Esophagus squamous epithelium (tissue), 5 donors: ENCODE data around the gene BCL2L13. TPM values are rescaled to one million over a fixed set of nuclear protein-coding genes. Genes with fewer than 3 reads are reported as not detected.

Source experiments
- DNase-seq: peaks from one replicate; lab custom pipeline; 2025; lab: John Stamatoyannopoulos, UW
- H3K27ac ChIP-seq, 4 donors: fragments of 200-600 bp; sonication (generic); one replicate each; pipeline ENCODE4 v1.5.1; 2016 to 2019; ENCODE audit warnings: mild to moderate bottlenecking in 1 of 4
- H3K27me3 ChIP-seq, 4 donors: fragments of 200-600 bp; sonication (generic); 1 replicate in 3 of 4; 2 replicates in 1 of 4; pipeline versions ENCODE4 v1.5.1 to v1.6.0; 2017 to 2021; ENCODE audit warnings: antibody characterized with exemption in 1 of 4
- H3K36me3 ChIP-seq, 3 donors: fragments of 200-600 bp; sonication (generic); one replicate each; pipeline ENCODE4 v1.5.1; 2016 to 2019
- H3K4me1 ChIP-seq, 3 donors: fragments of 200-600 bp; sonication (generic); one replicate each; pipeline ENCODE4 v1.5.1; 2017 to 2019
- H3K4me3 ChIP-seq, 4 donors: fragments of 200-600 bp; sonication (generic); 1 replicate in 3 of 4; 2 replicates in 1 of 4; pipeline ENCODE4 v1.5.1; 2016 to 2019; ENCODE audit warnings: mild to moderate bottlenecking in 2 of 4, moderate library complexity in 1 of 4
- H3K9me3 ChIP-seq, 3 donors: fragments of 200-600 bp; sonication (generic); one replicate each; pipeline ENCODE4 v1.5.1; 2016 to 2019
- CTCF ChIP-seq, 6 experiments: fragments of 450-650 bp in 4 of 6; fragments of 200-600 bp in 2 of 6; sonication (generic) in 2 of 6; IDR thresholded peaks; one replicate each; pipeline ENCODE4 v1.5.1; 2016 to 2019; ENCODE audit warnings: antibody characterized with exemption in 6 of 6, mild to moderate bottlenecking in 4 of 6, moderate library complexity in 4 of 6
- POLR2A ChIP-seq, 4 donors: fragments of 450-650 bp; IDR thresholded peaks; one replicate each; pipeline ENCODE4 v1.6.1; 2017; ENCODE audit warnings: antibody characterized with exemption in 4 of 4, mild to moderate bottlenecking in 4 of 4, moderate library complexity in 3 of 4
- WGBS, 2 donors: methylation state at CpG; one replicate each; pipeline ENCODE4 v1.1.5; 2018; 5-methylcytosine and 5-hydroxymethylcytosine counted together
- intact Hi-C: fragments of 100-400 bp; cut with DNase I; formaldehyde crosslinking; loops from one replicate; pipeline ENCODE4 v1.15.0; 2022
- total RNA-seq, 4 donors: library from RNA; depleted of rRNA; stranded (reverse); fragments of >200 nt; gene quantifications; one replicate each; pipeline ENCODE4 v1.1.0, GENCODE V29; 2016
- donor health status: DM: yes; HTN: yes; CAD: no.

BCL2L13 gene
- total RNA-seq, 4 donors from 2014 or later: 31.7 to 49.2 (median 43.1) TPM

GRCh38 chr22:17648569-17648968 lies 10.0 kb downstream of the BCL2L13 start:
- peaks cover 0 to 9% (median 0%) of the 10 kb centered on the region in 3 donors for H3K36me3 ChIP-seq
- H3K9me3 ChIP-seq: no peaks in the 10 kb centered on the region
- 51 to 69% methylated on average over 1 of the region's 1 CpG for WGBS, 2 donors
- intact Hi-C loops: no loop called here
- H3K4me3 ChIP-seq: no peak overlapping the region
- H3K4me1 ChIP-seq: peaks cover 0 to 11% (median 0%) of the 10 kb centered on the region in 3 donors
- no peak overlapping the region for H3K27ac ChIP-seq
- no peak for TF ChIP-seq POLR2A (IDR thresholded peaks at IDR 0.05)
- no peak for TF ChIP-seq CTCF (IDR thresholded peaks at IDR 0.05)
- no peaks in the 10 kb centered on the region for H3K27me3 ChIP-seq
- DNase-seq: no peak

GRCh38 chr22:17655289-17655688 lies 16.7 kb downstream of the BCL2L13 start:
- no peak overlapping the region for H3K4me3 ChIP-seq
- H3K9me3 ChIP-seq: no peaks in the 10 kb centered on the region
- intact Hi-C loops: no loop called here
- peaks cover 0 to 6% (median 0%) of the 10 kb centered on the region in 3 donors for H3K4me1 ChIP-seq
- no peak overlapping the region for H3K27ac ChIP-seq
- TF ChIP-seq POLR2A (IDR thresholded peaks at IDR 0.05) (no peak), CTCF (IDR thresholded peaks at IDR 0.05) (no peak)
- DNase-seq: no peak
- 85 to 88% methylated on average over 3 of the region's 3 CpGs for WGBS, 2 donors
- no peaks in the 10 kb centered on the region for H3K27me3 ChIP-seq
- H3K36me3 ChIP-seq: peaks cover 4 to 46% (median 17%) of the 10 kb centered on the region in 3 donors

GRCh38 chr22:17656870-17657395 lies 18.4 kb downstream of the BCL2L13 start:
- Histone ChIP-seq H3K9me3 (no peaks in the 10 kb centered on the region), H3K4me3 (no peak overlapping the region), H3K27me3 (no peaks in the 10 kb centered on the region), H3K36me3 (peaks cover 4 to 60% (median 25%) of the 10 kb centered on the region in 3 donors), H3K4me1 (peaks cover 0 to 6% (median 0%) of the 10 kb centered on the region in 3 donors), H3K27ac (no peak overlapping the region)
- TF ChIP-seq POLR2A (IDR thresholded peaks at IDR 0.05): no peak
- no peak for TF ChIP-seq CTCF (IDR thresholded peaks at IDR 0.05)
- WGBS, 2 donors: 84 to 90% methylated on average over 6 to 10 of the region's 10 CpGs
- no peak for DNase-seq
- intact Hi-C loops: no loop called here

- Histone ChIP-seq H3K27me3 (no peaks in the 10 kb centered on the region), H3K36me3 (peaks cover 8 to 81% (median 9%) of the 10 kb centered on the region in 3 donors), H3K27ac (no peak overlapping the region), H3K9me3 (peaks cover 0 to 3% (median 0%) of the 10 kb centered on the region in 3 donors), H3K4me1 (peaks cover 0 to 9% (median 0%) of the 10 kb centered on the region in 3 donors), H3K4me3 (no peak overlapping the region)
- DNase-seq: no peak
- intact Hi-C loops: no loop called here
- 93 to 100% methylated on average over 3 to 4 of the region's 6 CpGs for WGBS, 2 donors
- TF ChIP-seq CTCF (IDR thresholded peaks at IDR 0.05) (no peak), POLR2A (IDR thresholded peaks at IDR 0.05) (no peak)
Measured at GRCh38 chr22:17664414-17665055, 26.0 kb downstream of the BCL2L13 start.

- no peak for DNase-seq
- Histone ChIP-seq H3K4me1 (peaks cover 0 to 9% (median 0%) of the 10 kb centered on the region in 3 donors), H3K27ac (no peak overlapping the region), H3K9me3 (peaks cover 0 to 3% (median 0%) of the 10 kb centered on the region in 3 donors), H3K4me3 (no peak overlapping the region), H3K36me3 (peaks cover 8 to 82% (median 8%) of the 10 kb centered on the region in 3 donors), H3K27me3 (no peaks in the 10 kb centered on the region)
- 68 to 73% methylated on average over 3 of the region's 3 CpGs for WGBS, 2 donors
- intact Hi-C loops: no loop called here
- TF ChIP-seq POLR2A (IDR thresholded peaks at IDR 0.05): no peak
- no peak for TF ChIP-seq CTCF (IDR thresholded peaks at IDR 0.05)
Measured at GRCh38 chr22:17665248-17665647, 26.7 kb downstream of the BCL2L13 start.
